ENCODE results near the gene RNF13.

GRCh38 chr3:149879872-149880271 lies 66.9 kb downstream of the RNF13 start:
- TF ChIP-seq CTCF (IDR thresholded peaks at IDR 0.05), result peak; percentile 17 to 62 (median 54)
- TF ChIP-seq POLR2A (IDR thresholded peaks at IDR 0.05), result no peak
- TF ChIP-seq EP300 (IDR thresholded peaks at IDR 0.05), result no peak
- no peak for TF ChIP-seq POLR2AphosphoS5 (IDR thresholded peaks at IDR 0.05)
